ENCODE results near the gene C19orf33. TPM values are rescaled to one million over a fixed set of nuclear protein-coding genes. Genes with fewer than 3 reads are reported as not detected.

Gene C19orf33
- total RNA-seq, 4 donors from 2014 or later, result 76.0 to 1,160 (median 338) TPM

DNA sequence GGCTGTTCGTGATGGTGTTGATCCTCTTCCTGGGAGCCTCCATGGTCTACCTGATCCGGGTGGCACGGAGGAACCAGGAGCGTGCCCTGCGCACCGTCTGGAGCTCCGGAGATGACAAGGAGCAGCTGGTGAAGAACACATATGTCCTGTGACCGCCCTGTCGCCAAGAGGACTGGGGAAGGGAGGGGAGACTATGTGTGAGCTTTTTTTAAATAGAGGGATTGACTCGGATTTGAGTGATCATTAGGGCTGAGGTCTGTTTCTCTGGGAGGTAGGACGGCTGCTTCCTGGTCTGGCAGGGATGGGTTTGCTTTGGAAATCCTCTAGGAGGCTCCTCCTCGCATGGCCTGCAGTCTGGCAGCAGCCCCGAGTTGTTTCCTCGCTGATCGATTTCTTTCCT, 12.2 kb upstream of the C19orf33 start:
- no peaks in the 10 kb centered on the region for H3K9me3 ChIP-seq
- TF ChIP-seq, protein P1, sequence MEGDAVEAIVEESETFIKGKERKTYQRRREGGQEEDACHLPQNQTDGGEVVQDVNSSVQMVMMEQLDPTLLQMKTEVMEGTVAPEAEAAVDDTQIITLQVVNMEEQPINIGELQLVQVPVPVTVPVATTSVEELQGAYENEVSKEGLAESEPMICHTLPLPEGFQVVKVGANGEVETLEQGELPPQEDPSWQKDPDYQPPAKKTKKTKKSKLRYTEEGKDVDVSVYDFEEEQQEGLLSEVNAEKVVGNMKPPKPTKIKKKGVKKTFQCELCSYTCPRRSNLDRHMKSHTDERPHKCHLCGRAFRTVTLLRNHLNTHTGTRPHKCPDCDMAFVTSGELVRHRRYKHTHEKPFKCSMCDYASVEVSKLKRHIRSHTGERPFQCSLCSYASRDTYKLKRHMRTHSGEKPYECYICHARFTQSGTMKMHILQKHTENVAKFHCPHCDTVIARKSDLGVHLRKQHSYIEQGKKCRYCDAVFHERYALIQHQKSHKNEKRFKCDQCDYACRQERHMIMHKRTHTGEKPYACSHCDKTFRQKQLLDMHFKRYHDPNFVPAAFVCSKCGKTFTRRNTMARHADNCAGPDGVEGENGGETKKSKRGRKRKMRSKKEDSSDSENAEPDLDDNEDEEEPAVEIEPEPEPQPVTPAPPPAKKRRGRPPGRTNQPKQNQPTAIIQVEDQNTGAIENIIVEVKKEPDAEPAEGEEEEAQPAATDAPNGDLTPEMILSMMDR (IDR thresholded peaks at IDR 0.05), result no peak
- no peak for TF ChIP-seq EP300 (IDR thresholded peaks at IDR 0.05; ENCODE audit: low read depth)
- no peak for TF ChIP-seq POLR2A (IDR thresholded peaks at IDR 0.05)
- TF ChIP-seq POLR2AphosphoS5 (IDR thresholded peaks at IDR 0.05), result no peak
- H3K4me3 ChIP-seq, result no peak overlapping the region
- WGBS, 2 donors (ENCODE audit: low coverage in 1 of 2), result 74 to 79% methylated on average over 7 to 15 of the region's 15 CpGs
- DNase-seq, result no peak
- no peaks in the 10 kb centered on the region for H3K36me3 ChIP-seq
- no peaks in the 10 kb centered on the region for H3K27me3 ChIP-seq
- H3K27ac ChIP-seq, result no peak overlapping the region
- in situ Hi-C loops (cut with MboI; ENCODE audit: low pct_ligation_motif_present in 1 of 4, low pct_unique_long_range_greater_than_20kb in 1 of 4, low sequenced_read_pairs in 3 of 4), result no loop called here
- H3K4me1 ChIP-seq, result peaks cover 0 to 7% (median 3%) of the 10 kb centered on the region in 4 donors
- intact Hi-C loops (cut with DNase I; ENCODE audit: low total_unique reads), result no loop called here

DNA sequence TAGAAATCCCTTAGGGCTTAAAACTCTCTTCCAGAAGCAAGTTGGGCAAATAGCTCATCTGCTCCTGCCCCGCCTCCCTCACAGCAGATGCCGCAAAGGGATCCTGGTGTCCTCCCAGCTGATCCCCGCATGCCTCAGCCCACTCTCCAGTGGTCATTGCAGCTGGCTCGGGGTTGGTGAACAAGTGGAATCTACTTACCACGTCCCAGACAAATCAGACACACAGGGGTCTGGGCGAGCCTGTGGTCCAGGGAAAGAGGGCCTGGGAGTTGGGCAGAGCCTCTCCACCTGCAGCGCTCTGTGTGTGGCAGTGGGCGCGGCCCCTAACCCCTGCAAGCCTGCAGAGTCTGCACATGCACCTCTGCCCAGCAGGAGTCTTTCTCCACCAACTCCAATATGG, 10.8 kb upstream of the C19orf33 start:
- Histone ChIP-seq H3K27ac (no peak overlapping the region), H3K9me3 (no peaks in the 10 kb centered on the region), H3K27me3 (no peaks in the 10 kb centered on the region), H3K36me3 (no peaks in the 10 kb centered on the region), H3K4me1 (peaks cover 0 to 7% (median 3%) of the 10 kb centered on the region in 4 donors), H3K4me3 (no peak overlapping the region)
- intact Hi-C loops (cut with DNase I; ENCODE audit: low total_unique reads) (no loop called here), in situ Hi-C loops (cut with MboI; ENCODE audit: low pct_ligation_motif_present in 1 of 4, low pct_unique_long_range_greater_than_20kb in 1 of 4, low sequenced_read_pairs in 3 of 4) (no loop called here)
- DNase-seq, result no peak
- WGBS, 2 donors (ENCODE audit: low coverage in 1 of 2), result 94% methylated on average over 9 of the region's 9 CpGs; no CpG with 5 or more reads in 1 of the 2 donors
- TF ChIP-seq POLR2A (IDR thresholded peaks at IDR 0.05) (no peak), POLR2AphosphoS5 (IDR thresholded peaks at IDR 0.05) (no peak), EP300 (IDR thresholded peaks at IDR 0.05; ENCODE audit: low read depth) (no peak)
- TF ChIP-seq, protein P1 (IDR thresholded peaks at IDR 0.05), result no peak

DNA sequence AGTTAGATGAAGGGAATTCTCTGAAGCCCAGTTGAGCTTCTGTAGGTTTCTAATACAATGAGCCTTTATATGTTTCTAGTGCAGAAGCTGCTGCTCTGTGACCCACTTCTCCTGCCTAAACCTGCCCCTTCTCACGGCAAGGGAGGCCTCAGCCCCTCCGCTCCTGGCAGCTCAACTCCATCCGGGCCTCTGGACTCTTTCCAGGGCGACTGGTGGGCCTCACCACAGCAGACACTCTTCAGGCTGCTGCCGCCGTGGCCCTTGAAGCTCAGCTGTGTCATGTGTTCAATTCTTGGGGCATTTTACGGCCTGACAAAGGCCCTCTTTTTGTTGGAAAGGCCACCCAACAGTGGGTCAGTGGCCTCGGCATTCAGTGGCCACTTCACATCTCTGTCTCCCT, 10.0 kb upstream of the C19orf33 start:
- no peak for TF ChIP-seq EP300 (IDR thresholded peaks at IDR 0.05; ENCODE audit: low read depth)
- TF ChIP-seq POLR2AphosphoS5 (IDR thresholded peaks at IDR 0.05), result no peak
- TF ChIP-seq POLR2A (IDR thresholded peaks at IDR 0.05), result no peak
- TF ChIP-seq, protein P1 (IDR thresholded peaks at IDR 0.05), result no peak
- Histone ChIP-seq H3K4me1 (peaks cover 0 to 9% (median 3%) of the 10 kb centered on the region in 4 donors), H3K9me3 (no peaks in the 10 kb centered on the region), H3K36me3 (no peaks in the 10 kb centered on the region), H3K4me3 (no peak overlapping the region), H3K27me3 (no peaks in the 10 kb centered on the region), H3K27ac (no peak overlapping the region)
- intact Hi-C loops (cut with DNase I; ENCODE audit: low total_unique reads) (no loop called here), in situ Hi-C loops (cut with MboI; ENCODE audit: low pct_ligation_motif_present in 1 of 4, low pct_unique_long_range_greater_than_20kb in 1 of 4, low sequenced_read_pairs in 3 of 4) (no loop called here)
- no peak for DNase-seq
- WGBS, 2 donors (ENCODE audit: low coverage in 1 of 2), result 82% methylated on average over 7 of the region's 8 CpGs; no CpG with 5 or more reads in 1 of the 2 donors

DNA sequence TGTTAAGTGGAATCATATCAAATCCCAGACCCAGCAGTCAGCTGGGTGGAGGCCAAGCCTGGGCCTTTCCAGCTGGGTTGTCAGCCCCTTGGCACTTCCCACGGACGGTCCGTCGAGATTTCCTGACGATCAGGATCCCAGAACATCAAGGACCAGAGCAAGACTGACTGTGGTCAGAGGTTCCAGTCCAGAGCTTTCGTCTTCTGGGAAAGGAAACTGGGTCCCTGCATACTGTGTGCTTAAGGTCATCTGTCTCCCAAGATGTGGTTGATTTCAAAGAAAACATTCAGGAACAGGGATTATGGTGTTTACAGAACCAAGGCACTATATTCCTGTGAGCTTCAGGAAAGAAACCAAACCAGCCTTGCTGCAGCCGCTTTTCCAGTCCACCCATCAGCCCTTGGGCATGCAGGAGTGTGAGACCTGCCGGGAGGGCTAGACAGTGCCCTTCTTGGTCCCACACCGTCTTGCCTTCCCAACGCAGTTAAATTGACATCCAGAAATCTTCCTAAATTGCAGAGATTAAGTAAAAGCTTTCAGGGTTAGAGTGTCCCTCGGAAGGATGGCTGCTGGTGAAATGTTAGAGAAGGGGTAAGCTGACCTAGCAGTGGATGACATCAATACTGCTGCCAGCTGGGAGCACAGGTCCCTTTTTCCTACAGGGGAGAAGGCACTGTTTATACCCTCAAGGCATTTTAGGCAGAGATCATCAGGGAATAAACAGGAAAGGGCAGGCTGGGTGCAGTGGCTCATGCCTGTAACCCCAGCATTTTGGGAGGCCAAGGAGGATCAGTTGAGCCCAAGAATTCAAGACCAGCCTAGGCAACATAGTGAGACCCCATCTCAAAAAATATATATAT, 5.0 kb upstream of the C19orf33 start:
- in situ Hi-C loops (cut with MboI; ENCODE audit: low pct_ligation_motif_present in 1 of 4, low pct_unique_long_range_greater_than_20kb in 1 of 4, low sequenced_read_pairs in 3 of 4) (no loop called here), intact Hi-C loops (cut with DNase I; ENCODE audit: low total_unique reads) (no loop called here)
- no peak for DNase-seq
- TF ChIP-seq POLR2A (IDR thresholded peaks at IDR 0.05) (no peak), EP300 (IDR thresholded peaks at IDR 0.05; ENCODE audit: low read depth) (no peak), POLR2AphosphoS5 (IDR thresholded peaks at IDR 0.05) (no peak)
- TF ChIP-seq, protein P1 (IDR thresholded peaks at IDR 0.05), result no peak
- WGBS, 2 donors (ENCODE audit: low coverage in 1 of 2), result 74% methylated on average over 11 of the region's 11 CpGs; no CpG with 5 or more reads in 1 of the 2 donors
- no peak overlapping the region for H3K4me3 ChIP-seq
- no peaks in the 10 kb centered on the region for H3K27me3 ChIP-seq
- H3K9me3 ChIP-seq, result no peaks in the 10 kb centered on the region
- H3K4me1 ChIP-seq, result peaks cover 6 to 37% (median 9%) of the 10 kb centered on the region in 4 donors
- H3K27ac ChIP-seq, result peak overlapping the region; percentile 12 to 82 (median 73)
- H3K36me3 ChIP-seq, result no peaks in the 10 kb centered on the region
